ENCODE measurements around the gene HCAR1. TPM values are rescaled to one million over a fixed set of nuclear protein-coding genes. Genes with fewer than 3 reads are reported as not detected.
"Not testable (repeated sequence)": the region's sequence is repeated elsewhere in the genome, so short reads cannot be mapped to it uniquely, and the experiment has no call there.

The HCAR1 gene
- total RNA-seq, 1 donor from 2014 or later: 2.4 TPM

- intact Hi-C loops (cut with micrococcal nuclease): loop anchor here (5.0 kb wide), 1 partner anchor 197 kb away; the partner anchor contains the start of genes KNTC1 and RSRC2
Observed at GRCh38 chr12:122724641-122725243, 5.9 kb downstream of the HCAR1 start.

- intact Hi-C loops (cut with micrococcal nuclease): no loop called here
Observed at GRCh38 chr12:122722387-122722786, 8.3 kb downstream of the HCAR1 start.

- intact Hi-C loops (cut with micrococcal nuclease): no loop called here
Observed at GRCh38 chr12:122721057-122721545, 9.5 kb downstream of the HCAR1 start.

GRCh38 chr12:122716658-122717057 is 14.0 kb downstream of the HCAR1 start, which contains the start of gene HCAR3:
TSS of gene HCAR3 (minus strand) at chr12:122716811. CDS start at chr12:122716737, 74 bp downstream.
- intact Hi-C loops (cut with micrococcal nuclease): not testable (repeated sequence)

GRCh38 chr12:122715211-122715610 is 15.4 kb downstream of the HCAR1 start:
- intact Hi-C loops (cut with micrococcal nuclease): not testable (repeated sequence)

GRCh38 chr12:122713491-122714188 is 17.0 kb downstream of the HCAR1 start:
- intact Hi-C loops (cut with micrococcal nuclease): not testable (repeated sequence)

- intact Hi-C loops (cut with micrococcal nuclease): not testable (repeated sequence)
Observed at GRCh38 chr12:122711266-122711665, 19.4 kb downstream of the HCAR1 start.

- intact Hi-C loops (cut with micrococcal nuclease): not testable (repeated sequence)
Observed at GRCh38 chr12:122710341-122710740, 20.3 kb downstream of the HCAR1 start.

- intact Hi-C loops (cut with micrococcal nuclease): not testable (repeated sequence)
Observed at GRCh38 chr12:122709287-122709686, 21.4 kb downstream of the HCAR1 start.

GRCh38 chr12:122703841-122704240 is 26.8 kb downstream of the HCAR1 start:
- intact Hi-C loops (cut with micrococcal nuclease): not testable (repeated sequence)

GRCh38 chr12:122702890-122703611 is 27.6 kb downstream of the HCAR1 start, which contains the start of gene HCAR2:
TSS of gene HCAR2 (minus strand) at chr12:122703357. CDS start at chr12:122703283, 74 bp downstream.
- intact Hi-C loops (cut with micrococcal nuclease): not testable (repeated sequence)

GRCh38 chr12:122701481-122701880 is 29.2 kb downstream of the HCAR1 start:
- intact Hi-C loops (cut with micrococcal nuclease): not testable (repeated sequence)

GRCh38 chr12:122700038-122700710 is 30.5 kb downstream of the HCAR1 start:
- intact Hi-C loops (cut with micrococcal nuclease): not testable (repeated sequence)

- intact Hi-C loops (cut with micrococcal nuclease): not testable (repeated sequence)
Observed at GRCh38 chr12:122696922-122697321, 33.7 kb downstream of the HCAR1 start.

GRCh38 chr12:122691566-122691965 is 39.1 kb downstream of the HCAR1 start:
- intact Hi-C loops (cut with micrococcal nuclease): no loop called here

GRCh38 chr12:122688291-122688690 is 42.4 kb downstream of the HCAR1 start:
- intact Hi-C loops (cut with micrococcal nuclease): no loop called here

GRCh38 chr12:122687086-122687485 is 43.6 kb downstream of the HCAR1 start:
- intact Hi-C loops (cut with micrococcal nuclease): no loop called here

GRCh38 chr12:122686538-122686937 is 44.1 kb downstream of the HCAR1 start:
- intact Hi-C loops (cut with micrococcal nuclease): no loop called here

- intact Hi-C loops (cut with micrococcal nuclease): no loop called here
Observed at GRCh38 chr12:122684297-122684813, 46.3 kb downstream of the HCAR1 start.

GRCh38 chr12:122681814-122682213 is 48.8 kb downstream of the HCAR1 start:
- intact Hi-C loops (cut with micrococcal nuclease): no loop called here

GRCh38 chr12:122680989-122681388 is 49.7 kb downstream of the HCAR1 start:
- intact Hi-C loops (cut with micrococcal nuclease): not testable (repeated sequence)

Measured in T-helper 1 cell treated with Interleukin-12 subunit alpha and Interleukin-12 subunit beta and Interleukin-4 antibody, amounts not matched to agents 30 ng/mL and 1 ng/mL, for 36 hours (primary cell).